Motor neuron (in vitro differentiated cells): Measurements from ENCODE around the gene CFAP43. TPM values are rescaled to one million over a fixed set of nuclear protein-coding genes. Genes with fewer than 3 reads are reported as not detected.
A peak's percentile ranks its signal among the peaks of the same experiment; 100 is the strongest.

Source experiments
- ATAC-seq, 8 experiments: fragments of 200-7000 bp; cut with Tn5 transposase; replicated peaks in 6 of 8; 2 replicates each; pipeline ENCODE4 v1.8.0; 2021; ENCODE audit warnings: mild to moderate bottlenecking in 8 of 8, moderate library complexity in 8 of 8
- H3K27ac ChIP-seq, 2 donors: fragments of 250-450 bp; sonication (Bioruptor Pico); 2 replicates each; pipeline ENCODE4 v1.9.0; 2021; ENCODE audit warnings: antibody characterized with exemption in 2 of 2, mild to moderate bottlenecking in 2 of 2, moderate library complexity in 1 of 2
- H3K4me1 ChIP-seq, 2 donors: fragments of 250-450 bp; sonication (Bioruptor Pico); replicated peaks in 1 of 2; 2 replicates each; pipeline ENCODE4 v1.6.1; 2021; ENCODE audit warnings: antibody characterized with exemption in 2 of 2, mild to moderate bottlenecking in 2 of 2, moderate library complexity in 1 of 2
- H3K4me3 ChIP-seq, 5 donors: fragments of 250-450 bp; sonication (Bioruptor Pico); 2 replicates each; pipeline ENCODE4 v1.9.0; 2021; ENCODE audit warnings: antibody characterized with exemption in 5 of 5, mild to moderate bottlenecking in 5 of 5, moderate library complexity in 4 of 5
- WGBS, 10 experiments: fragments of 450-650 bp; shearing (Covaris generic); methylation state at CpG; one replicate each; pipeline ENCODE4 v1.0.0; 2022; 5-methylcytosine and 5-hydroxymethylcytosine counted together
- in situ Hi-C, 9 experiments: fragments of 400-800 bp; cut with MboI; loops; one replicate each; pipeline ENCODE4 v1.15.0; 2021; ENCODE audit warnings: low sequenced_read_pairs in 9 of 9, low pct_unique_long_range_greater_than_20kb in 2 of 9; ENCODE audit not compliant: unreplicated experiment in 9 of 9
- total RNA-seq, 8 experiments: library from RNA; unstranded; fragments of 300-600 nt; gene quantifications; 2 replicates each; pipeline versions ENCODE4 v1.2.3 to v1.2.4, GENCODE V29; 2022

CFAP43 gene
- total RNA-seq, 8 experiments from 2014 or later, result 0.94 to 38.7 (median 2.0) TPM

- H3K4me3 ChIP-seq, result no peak overlapping the region
- peaks cover 0 to 5% of the 10 kb centered on the region in 2 donors for H3K4me1 ChIP-seq
- H3K27ac ChIP-seq, result no peak overlapping the region
- in situ Hi-C loops, result no loop called here
- WGBS, 10 experiments, result 20 to 80% (median 51%) methylated on average over 1 to 3 of the region's 3 CpGs; no CpG with 5 or more reads in 1 of the 10 experiments
- no peak for ATAC-seq
Measured at GRCh38 chr10:104235801-104236200, 3.6 kb upstream of the CFAP43 start.

- H3K4me1 ChIP-seq, result peaks cover 0 to 5% of the 10 kb centered on the region in 2 donors
- in situ Hi-C loops, result no loop called here
- no peak for ATAC-seq
- no peak overlapping the region for H3K4me3 ChIP-seq
- no peak overlapping the region for H3K27ac ChIP-seq
- 0 to 64% (median 38%) methylated on average over 1 of the region's 1 CpG; no CpG with 5 or more reads in 3 of the 10 experiments for whole genome bisulfite sequencing, 10 experiments
Measured at GRCh38 chr10:104234934-104235333, 2.8 kb upstream of the CFAP43 start.

- Histone ChIP-seq H3K4me1 (peaks cover 0 to 5% of the 10 kb centered on the region in 2 donors), H3K4me3 (no peak overlapping the region), H3K27ac (no peak overlapping the region)
- WGBS, 10 experiments, result 0 to 100% (median 67%) methylated on average over 1 of the region's 1 CpG; no CpG with 5 or more reads in 3 of the 10 experiments
- ATAC-seq, result no peak
- in situ Hi-C loops, result no loop called here
Measured at GRCh38 chr10:104233817-104234216, 1.7 kb upstream of the CFAP43 start.

- Histone ChIP-seq H3K4me3 (peak overlapping the region; percentile 56 to 92 (median 74)), H3K27ac (no peak overlapping the region), H3K4me1 (peaks cover 0 to 5% of the 10 kb centered on the region in 2 donors)
- in situ Hi-C loops, result no loop called here
- WGBS, 10 experiments, result 0 to 100% (median 48%) methylated on average over 1 to 17 of the region's 20 CpGs
- peak; percentile 5 to 42 (median 34) for ATAC-seq
Measured at GRCh38 chr10:104232613-104233102, 494 bp upstream of the CFAP43 start.

DNA sequence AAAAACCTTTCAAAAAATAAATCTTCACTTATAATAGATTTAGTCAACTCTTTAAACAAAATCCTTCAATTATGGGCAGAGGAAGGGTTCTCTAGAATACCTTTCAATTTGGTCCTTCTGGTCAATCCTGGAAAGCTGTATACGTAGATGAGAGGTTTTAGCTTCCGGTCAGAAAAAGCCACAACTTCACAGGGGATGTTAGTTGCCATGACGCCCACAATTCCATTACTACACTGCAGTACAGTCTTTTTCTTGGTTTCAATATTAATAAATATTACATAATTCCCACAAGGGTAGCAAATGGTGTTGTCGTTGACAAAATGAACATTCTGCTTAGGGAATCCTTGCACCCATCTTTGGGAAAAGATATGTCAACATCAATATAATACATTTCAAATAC lies 1.7 kb downstream of the CFAP43 start:
- H3K27ac ChIP-seq, result no peak overlapping the region
- no peak for ATAC-seq
- peaks cover 0 to 5% of the 10 kb centered on the region in 2 donors for H3K4me1 ChIP-seq
- no peak overlapping the region for H3K4me3 ChIP-seq
- in situ Hi-C loops, result no loop called here
- 0 to 100% (median 81%) methylated on average over 1 to 4 of the region's 4 CpGs for WGBS, 10 experiments

- in situ Hi-C loops, result loop anchor here in 5 of 9 experiments (25.0 kb wide), 3 partner anchors 186 to 511 kb away; no protein-coding TSS in a partner anchor
- Histone ChIP-seq H3K4me1 (no peaks in the 10 kb centered on the region), H3K27ac (no peak overlapping the region), H3K4me3 (no peak overlapping the region)
- no peak for ATAC-seq
Measured at GRCh38 chr10:104223304-104223703, 8.9 kb downstream of the CFAP43 start.

DNA sequence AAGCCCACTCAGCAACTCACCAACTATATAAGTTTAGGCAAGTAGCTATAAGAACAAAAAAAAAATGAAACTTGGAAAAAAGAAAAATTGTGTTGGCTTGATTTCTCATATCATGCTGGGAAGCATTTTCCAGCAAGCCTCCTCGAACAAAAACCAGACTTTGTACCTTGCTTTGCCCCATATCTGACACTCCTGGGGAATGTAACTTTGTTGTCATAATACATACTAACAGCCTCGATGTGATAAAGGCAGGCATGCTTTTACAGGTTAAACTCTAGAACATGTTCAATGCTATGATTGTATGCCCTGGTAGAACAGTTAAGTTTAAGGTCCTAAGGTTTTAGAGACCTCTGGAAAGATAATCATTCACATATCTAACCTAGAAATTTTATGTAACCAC lies 11.6 kb downstream of the CFAP43 start:
- H3K4me3 ChIP-seq, result no peak overlapping the region
- no peaks in the 10 kb centered on the region for H3K4me1 ChIP-seq
- in situ Hi-C loops, result loop anchor here in 5 of 9 experiments (25.0 kb wide), 3 partner anchors 183 to 508 kb away; no protein-coding TSS in a partner anchor
- WGBS, 10 experiments, result 46 to 100% (median 79%) methylated on average over 1 to 2 of the region's 2 CpGs; no CpG with 5 or more reads in 2 of the 10 experiments
- no peak for ATAC-seq
- H3K27ac ChIP-seq, result no peak overlapping the region

DNA sequence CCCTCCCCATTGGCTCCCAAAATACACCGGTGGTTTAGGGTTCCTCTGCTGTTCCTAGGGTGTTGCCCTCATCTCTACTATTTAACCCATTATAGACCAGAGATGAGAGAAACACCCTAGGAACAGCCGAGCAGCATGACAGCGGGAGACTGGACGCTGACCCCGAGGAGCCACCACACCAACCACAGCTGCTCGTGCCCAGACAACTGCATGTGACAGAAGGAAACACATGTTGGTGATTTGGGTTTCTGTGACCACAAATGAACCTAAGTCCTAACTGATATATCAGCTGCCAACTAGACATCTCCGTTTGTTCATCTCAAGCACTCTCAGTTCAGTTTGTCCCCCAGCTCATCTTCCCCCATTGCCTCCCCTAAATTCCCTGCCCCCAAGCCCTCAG lies 13.4 kb downstream of the CFAP43 start:
- Histone ChIP-seq H3K27ac (no peak overlapping the region), H3K4me3 (no peak overlapping the region), H3K4me1 (no peaks in the 10 kb centered on the region)
- in situ Hi-C loops, result loop anchor here in 5 of 9 experiments (25.0 kb wide), 3 partner anchors 181 to 506 kb away; no protein-coding TSS in a partner anchor
- 8 to 88% (median 43%) methylated on average over 1 to 5 of the region's 7 CpGs; no CpG with 5 or more reads in 3 of the 10 experiments for WGBS, 10 experiments
- no peak for ATAC-seq

DNA sequence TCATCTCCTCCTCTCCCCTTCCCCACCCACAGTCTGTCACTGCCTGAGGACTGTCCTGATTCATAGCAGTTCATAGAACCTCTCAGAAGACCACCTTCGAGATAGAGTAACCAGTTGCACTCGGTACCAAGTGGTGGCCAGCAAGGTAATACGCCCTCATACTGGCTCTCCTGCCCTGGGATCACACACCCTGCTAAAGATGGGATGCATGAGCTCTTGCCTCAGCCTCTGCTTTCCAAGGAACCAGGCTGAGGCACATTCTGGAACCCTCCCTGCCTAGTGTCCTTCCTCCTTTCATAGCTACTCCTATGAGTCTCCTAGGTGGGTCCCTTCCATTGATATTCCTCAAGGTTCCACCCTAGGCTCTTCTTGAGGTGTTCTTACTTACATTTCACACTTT lies 15.5 kb downstream of the CFAP43 start:
- ATAC-seq, result no peak
- Histone ChIP-seq H3K27ac (no peak overlapping the region), H3K4me3 (no peak overlapping the region), H3K4me1 (no peaks in the 10 kb centered on the region)
- in situ Hi-C loops, result loop anchor here in 5 of 9 experiments (25.0 kb wide), 3 partner anchors 179 to 504 kb away; no protein-coding TSS in a partner anchor
- WGBS, 10 experiments, result 50 to 74% methylated on average over 2 to 3 of the region's 3 CpGs; no CpG with 5 or more reads in 8 of the 10 experiments

- Histone ChIP-seq H3K4me1 (no peaks in the 10 kb centered on the region), H3K27ac (no peak overlapping the region), H3K4me3 (no peak overlapping the region)
- peak in 5 of 8 experiments; percentile 50 to 72 (median 62) for ATAC-seq
- in situ Hi-C loops, result loop anchor here in 6 of 9 experiments (5.0 to 25.0 kb wide), 6 partner anchors 155 to 497 kb away; no protein-coding TSS in a partner anchor
- WGBS, 10 experiments, result 0 to 50% (median 14%) methylated on average over 1 to 2 of the region's 2 CpGs
Measured at GRCh38 chr10:104209575-104210198, 22.5 kb downstream of the CFAP43 start.

DNA sequence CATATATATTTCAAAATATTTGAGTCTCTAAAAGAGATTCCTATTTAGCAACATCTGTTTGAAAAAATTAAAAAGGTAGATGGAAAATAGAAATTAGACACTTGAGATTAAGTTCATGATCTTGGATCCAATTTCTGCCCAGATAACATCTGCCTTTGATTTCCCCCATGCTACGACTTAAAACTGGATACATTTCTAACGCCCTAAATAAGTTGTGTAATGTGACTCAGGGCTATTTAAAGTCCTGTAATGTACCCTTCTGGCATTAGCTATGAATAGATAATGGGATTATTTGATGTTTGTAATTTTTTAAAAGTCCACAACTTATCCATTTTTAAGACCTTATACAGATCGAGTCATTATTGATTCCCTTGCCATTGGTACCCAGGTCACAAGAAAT lies 23.4 kb downstream of the CFAP43 start:
- 0 to 92% (median 71%) methylated on average over 2 to 3 of the region's 3 CpGs; no CpG with 5 or more reads in 2 of the 10 experiments for WGBS, 10 experiments
- in situ Hi-C loops, result loop anchor here in 6 of 9 experiments (5.0 to 25.0 kb wide), 6 partner anchors 154 to 496 kb away; no protein-coding TSS in a partner anchor
- Histone ChIP-seq H3K4me1 (no peaks in the 10 kb centered on the region), H3K27ac (no peak overlapping the region), H3K4me3 (no peak overlapping the region)
- ATAC-seq, result peak in 2 of 8 experiments; percentile 75 to 80

DNA sequence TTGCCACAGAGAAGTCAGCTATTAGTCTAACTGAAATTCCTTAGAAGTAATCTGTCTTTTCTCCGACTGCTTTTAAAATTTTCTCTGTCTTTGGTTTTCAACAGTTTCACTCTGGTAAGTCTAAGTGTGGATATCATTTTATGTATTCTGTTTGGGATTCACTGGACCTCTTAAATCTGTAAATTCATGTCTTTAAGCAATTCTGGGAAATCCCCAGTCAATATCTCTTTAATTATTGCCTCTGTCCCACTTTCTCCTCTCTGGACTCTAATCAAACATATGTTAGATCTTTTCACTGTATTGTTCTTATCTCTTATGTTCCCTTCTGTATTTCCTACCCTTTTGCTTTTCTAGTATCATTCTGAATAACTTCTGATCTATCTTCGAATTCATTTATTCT lies 29.9 kb downstream of the CFAP43 start:
- no peaks in the 10 kb centered on the region for H3K4me1 ChIP-seq
- no peak overlapping the region for H3K27ac ChIP-seq
- in situ Hi-C loops, result loop anchor here in 5 of 9 experiments (10.0 to 25.0 kb wide), 5 partner anchors 147 to 490 kb away; no protein-coding TSS in a partner anchor
- WGBS, 10 experiments, result 42 to 100% (median 86%) methylated on average over 1 to 2 of the region's 2 CpGs
- H3K4me3 ChIP-seq, result no peak overlapping the region
- ATAC-seq, result no peak

GRCh38 chr10:104201636-104202035 lies 30.5 kb downstream of the CFAP43 start:
- WGBS, 10 experiments, result 67 to 100% (median 100%) methylated on average over 1 of the region's 1 CpG; no CpG with 5 or more reads in 2 of the 10 experiments
- no peak overlapping the region for H3K4me3 ChIP-seq
- no peak overlapping the region for H3K27ac ChIP-seq
- ATAC-seq, result no peak
- no peaks in the 10 kb centered on the region for H3K4me1 ChIP-seq
- in situ Hi-C loops, result loop anchor here in 5 of 9 experiments (10.0 to 25.0 kb wide), 5 partner anchors 147 to 489 kb away; no protein-coding TSS in a partner anchor
